ENCODE results near the gene ZNF710.

GRCh38 chr15:90029024-90029423 is 27.9 kb downstream of the ZNF710 start:
- TF ChIP-seq POLR2AphosphoS5 (IDR thresholded peaks at IDR 0.05; ENCODE audit: low read depth, low read length), result no peak
- TF ChIP-seq POLR2A (IDR thresholded peaks at IDR 0.05; ENCODE audit: low read depth, low read length), result no peak
- TF ChIP-seq TAF1 (IDR thresholded peaks at IDR 0.05; ENCODE audit: low read depth, low read length), result no peak
- TF ChIP-seq POU2F2 (IDR thresholded peaks at IDR 0.05; ENCODE audit: low read depth, low read length), result no peak
- TF ChIP-seq SPI1 (IDR thresholded peaks at IDR 0.05; ENCODE audit: low read depth, low read length), result no peak
- no peak for TF ChIP-seq PAX5 (IDR thresholded peaks at IDR 0.05; ENCODE audit: insufficient read depth, low read length, severe bottlenecking)
